Measurements from ENCODE around the gene SLC9A8. TPM values are rescaled to one million over a fixed set of nuclear protein-coding genes. Genes with fewer than 3 reads are reported as not detected.

Gene SLC9A8
- total RNA-seq, 1 donor from 2014 or later: 65.7 TPM

GRCh38 chr20:49787371-49788357, 25.0 kb upstream of the SLC9A8 start:
- ChIA-PET CTCF (no interaction called here), POLR2A (interaction anchor here (0.5 to 2.5 kb wide), 5 partner anchors 14 to 502 kb away, joined by 3 to 28 read pairs (median 4); partner anchors contain the start of gene SLC9A8)
- H3K27me3 Mint-ChIP-seq: no peaks in the 10 kb centered on the region
- H3K4me1 Mint-ChIP-seq: peaks cover 72% of the 10 kb centered on the region
- no peak overlapping the region for H3K4me3 Mint-ChIP-seq
- DNase-seq (no peak), ATAC-seq (ENCODE audit: low read depth) (no peak)
- intact Hi-C loops (cut with micrococcal nuclease): loop anchor here (5.0 kb wide), 1 partner anchor 35 kb away; no protein-coding TSS in a partner anchor
- H3K9me3 Mint-ChIP-seq: no peaks in the 10 kb centered on the region
- no peak for TF ChIP-seq CTCF (IDR thresholded peaks at IDR 0.05)
- H3K27ac Mint-ChIP-seq: peak overlapping the region; percentile 63
- no peaks in the 10 kb centered on the region for H3K36me3 Mint-ChIP-seq (ENCODE audit: low read depth)

DNA sequence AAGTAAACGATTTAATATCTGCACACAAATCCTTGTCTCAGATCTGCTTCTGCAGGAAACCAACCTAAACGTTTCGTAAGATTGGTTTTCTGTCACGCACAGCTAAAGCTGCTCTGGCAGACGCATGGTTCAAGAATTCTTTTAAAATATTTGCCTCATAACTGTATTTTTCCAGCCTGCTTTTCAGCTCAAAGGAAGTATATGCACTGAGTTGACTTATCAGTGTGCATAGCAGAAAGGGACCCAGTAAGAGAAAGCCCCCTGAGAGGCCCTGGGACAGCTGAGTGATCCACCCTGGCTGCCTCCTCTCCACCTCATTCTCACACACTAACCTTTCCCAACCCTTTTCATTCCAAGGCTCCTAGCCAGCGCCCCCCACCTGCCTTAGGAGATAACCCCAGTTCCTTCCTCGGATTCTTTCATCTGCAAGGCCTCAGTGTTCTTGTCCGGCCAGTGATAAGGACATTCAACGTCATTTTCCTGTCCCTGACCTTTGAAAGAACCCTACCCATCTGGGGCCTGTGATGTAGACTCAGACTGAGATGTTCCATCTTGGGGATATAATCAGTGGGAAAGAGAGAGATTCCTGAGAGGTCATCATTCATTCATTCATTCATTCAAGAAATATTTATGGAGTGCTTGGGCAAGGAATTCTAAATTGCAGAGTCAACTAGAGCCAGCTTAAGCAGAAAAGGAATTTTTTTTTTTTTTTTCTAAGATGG, 22.4 kb upstream of the SLC9A8 start:
- ChIA-PET POLR2A (interaction anchor here (0.6 to 1.6 kb wide), 4 partner anchors 12 to 76 kb away, joined by 4 to 11 read pairs (median 8); partner anchors contain the start of gene SLC9A8), CTCF (no interaction called here)
- ATAC-seq (ENCODE audit: low read depth): no peak
- Mint-ChIP-seq H3K9me3 (no peaks in the 10 kb centered on the region), H3K4me1 (peaks cover 90% of the 10 kb centered on the region), H3K36me3 (ENCODE audit: low read depth) (no peaks in the 10 kb centered on the region), H3K27me3 (no peaks in the 10 kb centered on the region), H3K27ac (peak overlapping the region; percentile 38), H3K4me3 (peak overlapping the region; percentile 8)
- intact Hi-C loops (cut with micrococcal nuclease): no loop called here
- DNase-seq: no peak
- no peak for TF ChIP-seq CTCF (IDR thresholded peaks at IDR 0.05)

GRCh38 chr20:49791165-49791564, 21.5 kb upstream of the SLC9A8 start:
- intact Hi-C loops (cut with micrococcal nuclease): no loop called here
- POLR2A ChIA-PET: interaction anchor here (0.6 to 1.6 kb wide), 3 partner anchors 11 to 71 kb away, joined by 9 to 11 read pairs (median 10); partner anchors contain the start of gene SLC9A8
- DNase-seq: no peak
- TF ChIP-seq CTCF (IDR thresholded peaks at IDR 0.05): no peak
- no peaks in the 10 kb centered on the region for H3K9me3 Mint-ChIP-seq
- no peak for ATAC-seq (ENCODE audit: low read depth)
- CTCF ChIA-PET: no interaction called here
- H3K27me3 Mint-ChIP-seq: no peaks in the 10 kb centered on the region
- no peaks in the 10 kb centered on the region for H3K36me3 Mint-ChIP-seq (ENCODE audit: low read depth)
- no peak overlapping the region for H3K4me3 Mint-ChIP-seq
- H3K4me1 Mint-ChIP-seq: peaks cover 82% of the 10 kb centered on the region
- peak overlapping the region; percentile 10 for H3K27ac Mint-ChIP-seq

DNA sequence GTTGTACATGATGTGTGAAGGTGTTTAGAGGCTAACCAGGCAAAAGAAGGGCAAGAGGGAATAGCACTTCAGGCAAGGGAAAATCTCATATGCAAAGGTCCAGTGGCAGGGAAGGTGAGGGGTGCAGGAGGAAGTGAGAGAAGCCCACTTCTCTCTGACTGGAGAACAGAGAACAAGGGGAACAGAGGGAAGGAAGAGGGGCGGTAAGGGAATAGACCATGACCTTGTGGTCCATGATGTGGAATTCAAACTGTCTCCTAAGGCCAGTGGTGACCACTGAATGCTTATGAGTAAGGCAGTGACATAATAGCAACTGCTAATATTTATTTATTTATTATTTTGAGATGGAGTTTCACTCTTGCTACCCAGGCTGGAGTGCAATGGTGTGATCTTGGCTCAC, 20.6 kb upstream of the SLC9A8 start:
- no peak for TF ChIP-seq CTCF (IDR thresholded peaks at IDR 0.05)
- H3K27ac Mint-ChIP-seq: peak overlapping the region; percentile 30
- no peaks in the 10 kb centered on the region for H3K27me3 Mint-ChIP-seq
- ATAC-seq (ENCODE audit: low read depth) (no peak), DNase-seq (no peak)
- CTCF ChIA-PET: no interaction called here
- no peaks in the 10 kb centered on the region for H3K9me3 Mint-ChIP-seq
- no peak overlapping the region for H3K4me3 Mint-ChIP-seq
- H3K4me1 Mint-ChIP-seq: peaks cover 78% of the 10 kb centered on the region
- POLR2A ChIA-PET: interaction anchor here (1.1 to 2.9 kb wide), 3 partner anchors 11 to 21 kb away, joined by 7 to 15 read pairs (median 10); partner anchors contain the start of gene SLC9A8
- H3K36me3 Mint-ChIP-seq (ENCODE audit: low read depth): no peaks in the 10 kb centered on the region
- intact Hi-C loops (cut with micrococcal nuclease): loop anchor here (1.0 kb wide), 1 partner anchor 8 kb away; no protein-coding TSS in a partner anchor

Data from activated B cell treated with CpG ODN at 0.5 μM for 24 hours (primary cell).